ENCODE results near the gene LY6G6D. TPM values are rescaled to one million over a fixed set of nuclear protein-coding genes. Genes with fewer than 3 reads are reported as not detected.
A peak's percentile ranks its signal among the peaks of the same experiment; 100 is the strongest.

Gene LY6G6D
- total and polyA plus RNA-seq, 2 of the 13 experiments (the other 11 are each of a cell fraction or from before 2014, with no cell fraction given), result not detected

DNA sequence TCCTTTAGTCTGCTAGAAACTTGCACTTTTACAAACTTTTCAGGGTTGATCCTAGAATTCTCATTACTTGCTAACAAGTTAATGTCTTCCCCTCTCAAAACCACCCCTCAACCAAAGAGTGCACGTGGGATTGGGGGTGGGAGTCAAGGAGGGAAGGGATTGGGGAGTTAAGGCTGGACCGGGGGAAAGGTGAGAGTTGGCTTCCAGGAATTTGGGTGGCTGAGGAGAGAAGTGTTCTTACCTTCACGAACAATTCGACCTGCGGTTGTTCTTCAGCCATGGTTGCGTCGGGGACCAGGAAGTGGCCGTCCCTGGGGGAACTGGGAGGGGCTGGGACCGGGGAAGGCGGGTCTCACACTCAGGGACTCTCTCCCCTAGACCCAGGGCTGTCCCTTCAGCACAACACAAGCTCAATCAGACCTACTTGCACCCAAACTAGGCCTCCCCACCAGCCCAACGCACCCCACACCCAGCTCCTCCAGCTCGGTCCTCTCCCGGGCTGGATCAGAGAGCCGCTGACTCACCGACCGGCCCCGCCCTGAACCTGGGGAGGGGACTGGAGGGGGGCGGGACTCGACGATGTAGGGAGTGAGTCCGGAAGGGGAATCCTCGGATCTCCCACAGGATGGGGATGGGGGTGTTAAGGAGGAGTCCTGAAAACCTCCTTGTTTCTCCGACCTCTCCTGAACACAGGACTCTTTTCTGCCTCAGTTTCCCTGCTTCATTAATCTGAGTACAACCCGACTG is 21.0 kb downstream of the LY6G6D start, which contains the start of gene CLIC1 (continued):
- TF ChIP-seq, protein P1, sequence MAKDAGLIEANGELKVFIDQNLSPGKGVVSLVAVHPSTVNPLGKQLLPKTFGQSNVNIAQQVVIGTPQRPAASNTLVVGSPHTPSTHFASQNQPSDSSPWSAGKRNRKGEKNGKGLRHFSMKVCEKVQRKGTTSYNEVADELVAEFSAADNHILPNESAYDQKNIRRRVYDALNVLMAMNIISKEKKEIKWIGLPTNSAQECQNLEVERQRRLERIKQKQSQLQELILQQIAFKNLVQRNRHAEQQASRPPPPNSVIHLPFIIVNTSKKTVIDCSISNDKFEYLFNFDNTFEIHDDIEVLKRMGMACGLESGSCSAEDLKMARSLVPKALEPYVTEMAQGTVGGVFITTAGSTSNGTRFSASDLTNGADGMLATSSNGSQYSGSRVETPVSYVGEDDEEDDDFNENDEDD (CRISPR knock-in tag; IDR thresholded peaks at IDR 0.05; ENCODE audit: borderline replicate concordance), result peak; percentile 41; the same call in 1 of the 2 replicates
- TF ChIP-seq GMEB2 (CRISPR knock-in tag; IDR thresholded peaks at IDR 0.05; ENCODE audit: low read depth) (0 out of 2 replicates have a peak, but pooled peaks have one; percentile 21), RCOR2 (CRISPR knock-in tag; IDR thresholded peaks at IDR 0.05) (peak; percentile 85; the same call in 1 of the 2 replicates), ZNF124 (CRISPR knock-in tag; IDR thresholded peaks at IDR 0.05) (0 out of 2 replicates have a peak, but pooled peaks have one; percentile 33), ZBTB3 (CRISPR knock-in tag; IDR thresholded peaks at IDR 0.05; ENCODE audit: borderline replicate concordance, low read depth) (no peak), CC2D1A (CRISPR knock-in tag; IDR thresholded peaks at IDR 0.05) (no peak), SIN3A (IDR thresholded peaks at IDR 0.05; ENCODE audit: borderline replicate concordance, low read depth, low read length) (peak; percentile 87; the same call in 1 of the 2 replicates), GABPB1 (CRISPR knock-in tag; IDR thresholded peaks at IDR 0.05) (peak; percentile 80), PLSCR1 (CRISPR knock-in tag; IDR thresholded peaks at IDR 0.05; ENCODE audit: borderline replicate concordance) (no peak), FOXA3 (CRISPR knock-in tag; IDR thresholded peaks at IDR 0.05) (no peak; the same call in none of the 2 replicates), HNRNPH1 (optimal IDR thresholded peaks at IDR 0.05; ENCODE audit: low read depth, low read length) (peak; percentile 92), MZF1 (CRISPR knock-in tag; IDR thresholded peaks at IDR 0.05; ENCODE audit: borderline replicate concordance) (peak; percentile 78; the same call in 1 of the 2 replicates), MTA1 (CRISPR knock-in tag; IDR thresholded peaks at IDR 0.05; ENCODE audit: borderline replicate concordance) (peak; percentile 41; the same call in 1 of the 2 replicates), ELF4 (CRISPR knock-in tag; IDR thresholded peaks at IDR 0.05; ENCODE audit: borderline replicate concordance) (peak; percentile 72), KDM3A (CRISPR knock-in tag; IDR thresholded peaks at IDR 0.05; ENCODE audit: low read depth) (peak; percentile 86), ZNF337 (CRISPR knock-in tag; IDR thresholded peaks at IDR 0.05; ENCODE audit: borderline replicate concordance, low read depth) (no peak), SP4 (CRISPR knock-in tag; IDR thresholded peaks at IDR 0.05) (peak; percentile 81), ATF7 (IDR thresholded peaks at IDR 0.05) (no peak), ATF7 (CRISPR knock-in tag; IDR thresholded peaks at IDR 0.05) (no peak), RAD21 (CRISPR knock-in tag; IDR thresholded peaks at IDR 0.05) (0 out of 2 replicates have a peak, but pooled peaks have one; percentile 41), HNRNPUL1 (IDR thresholded peaks at IDR 0.05; ENCODE audit: low read depth, low read length) (no peak), ETV6 (CRISPR knock-in tag; conservative IDR thresholded peaks at IDR 0.05) (peak; percentile 83), IRF2 (CRISPR knock-in tag; IDR thresholded peaks at IDR 0.05) (peak; percentile 84; the same call in 1 of the 2 replicates)
- TF ChIP-seq, protein P2, sequence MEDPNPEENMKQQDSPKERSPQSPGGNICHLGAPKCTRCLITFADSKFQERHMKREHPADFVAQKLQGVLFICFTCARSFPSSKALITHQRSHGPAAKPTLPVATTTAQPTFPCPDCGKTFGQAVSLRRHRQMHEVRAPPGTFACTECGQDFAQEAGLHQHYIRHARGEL (CRISPR knock-in tag; IDR thresholded peaks at IDR 0.05), result 0 out of 2 replicates have a peak, but pooled peaks have one; percentile 32
- TF ChIP-seq, protein P3, sequence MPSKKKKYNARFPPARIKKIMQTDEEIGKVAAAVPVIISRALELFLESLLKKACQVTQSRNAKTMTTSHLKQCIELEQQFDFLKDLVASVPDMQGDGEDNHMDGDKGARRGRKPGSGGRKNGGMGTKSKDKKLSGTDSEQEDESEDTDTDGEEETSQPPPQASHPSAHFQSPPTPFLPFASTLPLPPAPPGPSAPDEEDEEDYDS (CRISPR knock-in tag; IDR thresholded peaks at IDR 0.05), result peak; percentile 96

All from HepG2 (cell line).